22Rv1 (cell line): ENCODE measurements around the gene ARL6IP5.

Experiments used
- H3K27ac ChIP-seq: fragments of 450-650 bp; 2 replicates; pipeline ENCODE4 v1.5.1; 2017
- CTCF ChIP-seq: fragments of 450-650 bp; IDR thresholded peaks from 2 replicates; pipeline ENCODE4 v1.5.1; 2017; ENCODE audit warnings: mild to moderate bottlenecking
- ZFX ChIP-seq: fragments of 450-650 bp; IDR thresholded peaks from 2 replicates; pipeline ENCODE4 v1.6.1; 2017; ENCODE audit warnings: antibody characterized with exemption, borderline replicate concordance

The ARL6IP5 gene

DNA sequence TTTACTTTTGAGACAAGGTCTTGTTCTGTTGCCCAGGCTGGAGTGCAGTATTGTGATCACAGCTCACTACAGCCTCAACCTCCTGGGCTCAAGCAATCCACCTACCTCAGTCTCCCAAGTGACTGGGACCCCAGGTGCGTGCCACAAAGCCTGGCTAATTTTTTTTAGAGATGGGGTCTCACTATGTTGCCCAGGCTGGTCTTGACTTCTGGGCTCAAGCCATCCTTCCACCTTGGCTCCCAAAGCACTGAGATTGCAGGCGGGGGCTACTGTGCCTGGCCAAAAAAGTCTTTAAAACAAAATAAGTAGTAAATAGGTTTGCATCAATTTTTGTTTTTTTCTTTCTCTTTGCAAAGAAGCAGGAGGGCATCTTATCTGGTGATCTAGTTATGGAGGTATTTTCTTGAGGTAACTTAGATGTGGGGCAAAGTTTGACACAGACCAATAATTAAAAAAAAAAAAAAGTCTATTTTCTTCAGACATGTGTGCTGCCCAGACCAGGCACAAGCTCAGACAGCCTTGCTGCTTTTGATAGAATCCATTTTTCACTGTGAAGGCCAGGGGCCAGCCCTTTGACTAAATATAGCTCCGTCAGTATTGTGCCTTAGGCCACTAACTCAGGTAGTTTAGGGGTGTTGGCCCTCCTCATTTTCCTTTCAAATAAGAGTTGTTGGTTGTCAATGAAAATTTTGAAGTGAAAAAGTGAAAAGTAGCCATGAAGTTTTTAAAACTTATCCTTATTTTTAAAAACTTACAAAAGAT is 2.5 kb downstream of the ARL6IP5 start:
- peak overlapping the region; percentile 87 for H3K27ac ChIP-seq
- TF ChIP-seq ZFX, result no peak
- no peak for TF ChIP-seq CTCF

DNA sequence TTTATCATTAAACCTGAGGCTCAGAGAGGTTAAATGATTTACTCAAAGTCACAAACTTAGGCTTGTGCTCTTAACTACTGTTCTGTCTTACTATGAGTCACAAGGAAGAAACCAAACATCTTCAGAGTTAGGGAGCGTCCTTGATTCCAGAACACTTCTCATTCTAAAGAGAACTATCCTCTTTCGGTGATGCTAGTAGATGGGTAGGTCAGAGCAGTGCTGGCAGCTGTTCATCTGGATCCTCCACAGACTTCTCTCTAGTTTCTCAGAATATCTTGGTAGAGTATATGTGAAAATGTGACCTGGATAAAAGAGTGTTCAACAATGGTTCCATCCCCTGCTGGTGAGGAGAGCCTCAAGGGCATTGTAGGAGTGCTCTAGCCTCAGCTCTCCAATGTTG is 3.3 kb downstream of the ARL6IP5 start:
- TF ChIP-seq ZFX, result no peak
- TF ChIP-seq CTCF, result no peak
- H3K27ac ChIP-seq, result no peak overlapping the region

DNA sequence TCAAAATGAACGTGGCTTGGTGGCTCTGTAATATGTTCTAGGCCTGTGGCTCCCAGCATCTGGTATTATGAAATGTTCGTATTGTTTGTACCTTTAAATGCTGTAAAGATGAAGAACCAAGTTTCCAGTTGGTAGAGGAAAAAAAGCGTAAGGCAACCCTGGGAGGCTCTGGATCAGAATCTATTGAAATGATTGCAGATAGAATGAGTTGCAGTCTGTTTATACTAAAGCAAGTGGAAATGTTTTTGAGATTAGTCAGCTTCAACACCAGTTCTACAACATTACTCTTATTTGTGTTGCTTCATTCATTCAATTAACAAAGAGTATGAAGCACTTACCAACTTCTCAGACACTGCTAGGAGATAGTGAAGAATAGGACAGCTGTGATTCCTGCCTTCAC is 5.3 kb downstream of the ARL6IP5 start:
- TF ChIP-seq ZFX (no peak), CTCF (no peak)
- H3K27ac ChIP-seq, result no peak overlapping the region

GRCh38 chr3:69091389-69092029 is 6.8 kb downstream of the ARL6IP5 start:
- peak overlapping the region; percentile 52 for H3K27ac ChIP-seq
- TF ChIP-seq CTCF (no peak), ZFX (no peak)

- TF ChIP-seq ZFX, result no peak
- no peak for TF ChIP-seq CTCF
- peak overlapping the region; percentile 52 for H3K27ac ChIP-seq
Observed at GRCh38 chr3:69092030-69092516, 7.3 kb downstream of the ARL6IP5 start.

GRCh38 chr3:69094467-69095205 is 9.9 kb downstream of the ARL6IP5 start:
- H3K27ac ChIP-seq, result no peak overlapping the region
- TF ChIP-seq CTCF (no peak), ZFX (no peak)
